Retinal pigment epithelial cell (primary cell): ENCODE data around the gene MRPS21.
A peak's percentile ranks its signal among the peaks of the same experiment; 100 is the strongest.

Experiments
- DNase-seq: peaks from one replicate; pipeline ENCODE4 v3.0.0-alpha.2; 2010; ENCODE audit warnings: low read depth
- H3K4me3 ChIP-seq: 2 replicates; pipeline ENCODE4 v1.5.1; 2011; ENCODE audit warnings: mild to moderate bottlenecking, low read length, control low read depth, moderate library complexity
- CTCF ChIP-seq: conservative IDR thresholded peaks from 2 replicates; pipeline ENCODE4 v1.5.1; 2011; ENCODE audit warnings: low read depth, low read length, control low read depth, inconsistent platforms

Gene MRPS21

DNA sequence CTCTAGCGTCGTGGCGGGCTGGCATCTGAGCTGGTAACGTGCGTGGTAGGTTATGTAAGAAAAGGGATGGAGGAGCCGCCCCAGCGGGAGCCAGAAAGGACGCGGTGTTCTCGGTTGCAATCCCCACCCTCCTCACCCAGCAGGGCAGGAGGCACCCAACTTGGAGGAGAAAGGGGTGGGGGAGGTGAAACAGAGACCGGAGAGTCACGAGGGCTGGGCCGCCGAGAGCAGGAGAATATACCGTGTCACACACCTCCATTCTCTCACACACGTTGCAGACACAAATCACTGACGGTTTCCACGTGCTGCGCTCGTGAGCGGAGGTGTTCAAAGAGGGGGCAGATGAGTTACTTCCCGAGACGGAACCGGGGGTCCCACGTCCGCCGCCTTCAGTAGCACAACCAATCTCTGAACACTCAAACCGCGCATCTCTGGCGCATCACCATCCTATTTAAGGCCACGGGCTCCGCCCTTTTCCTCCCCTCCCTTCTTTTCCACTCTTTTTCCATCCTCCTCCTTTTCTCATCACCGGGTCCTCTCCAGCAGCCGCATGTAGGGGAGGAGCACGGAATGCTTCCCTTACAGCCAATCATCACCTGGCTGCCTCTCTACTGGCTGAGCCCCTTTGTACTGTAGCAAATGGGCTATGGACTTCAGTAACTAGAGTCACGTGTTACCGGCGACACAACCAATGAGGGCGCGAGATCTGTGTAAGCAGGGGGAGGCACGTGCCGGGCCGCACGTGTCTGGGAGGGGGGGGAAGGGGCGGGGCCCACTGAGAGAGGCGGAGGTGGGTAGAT, 11.7 kb upstream of the MRPS21 start, which contains the start of gene CIART:
CIART (plus strand) TSS at position 797 of the 800 bp plus-strand sequence. CDS start 714 bp downstream, outside the sequence.
- TF ChIP-seq CTCF = no peak
- peak within 1 kb of the TSS; percentile 67 for H3K4me3 ChIP-seq
- peak; percentile 97 for DNase-seq

DNA sequence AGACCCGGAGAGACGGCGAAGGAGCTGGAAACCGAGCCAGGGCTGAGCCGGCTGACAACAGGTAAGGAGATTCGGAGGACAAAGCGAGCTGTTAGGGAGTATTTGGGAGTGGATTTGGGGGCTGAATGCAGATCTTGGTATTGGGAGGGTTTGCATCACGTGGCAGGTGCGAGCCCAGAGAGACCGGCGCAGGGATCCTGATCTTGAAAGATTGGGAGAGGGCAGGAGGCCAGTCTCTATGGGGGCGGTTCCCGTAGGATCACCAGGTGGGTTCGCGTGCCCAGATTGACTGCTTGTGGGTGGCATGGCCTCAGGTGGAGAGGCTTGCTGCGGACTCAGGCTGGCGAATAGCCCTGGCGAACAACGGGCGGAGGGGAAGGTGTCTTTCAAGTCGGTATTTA, 11.1 kb upstream of the MRPS21 start:
- H3K4me3 ChIP-seq = peak overlapping the region; percentile 67
- TF ChIP-seq CTCF = no peak
- no peak for DNase-seq

GRCh38 chr1:150283260-150283659, 10.4 kb upstream of the MRPS21 start:
- H3K4me3 ChIP-seq = peak overlapping the region; percentile 67
- TF ChIP-seq CTCF = no peak
- DNase-seq = no peak

DNA sequence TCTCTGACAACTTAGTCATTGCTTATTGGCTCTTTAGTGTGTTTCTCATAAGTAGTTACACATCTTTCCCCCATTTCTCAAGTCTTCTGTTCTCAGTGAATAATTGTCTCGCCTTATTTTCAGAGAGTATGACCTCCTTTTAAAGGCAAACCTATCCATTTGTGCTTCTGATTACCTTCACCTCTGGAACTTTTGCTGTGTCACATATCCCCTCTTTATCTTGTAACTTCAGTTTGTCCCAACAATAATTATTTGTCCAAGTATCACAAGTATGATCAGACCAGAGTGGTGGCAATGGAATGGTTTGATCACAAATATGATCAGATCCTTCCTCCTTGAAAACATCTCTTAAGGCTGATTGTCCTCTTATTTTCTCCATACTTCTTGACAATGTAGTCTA, 5.3 kb upstream of the MRPS21 start:
- TF ChIP-seq CTCF = no peak
- DNase-seq = no peak
- H3K4me3 ChIP-seq = no peak overlapping the region

- H3K4me3 ChIP-seq = no peak overlapping the region
- no peak for DNase-seq
- no peak for TF ChIP-seq CTCF
Measured at GRCh38 chr1:150288822-150289221, 4.8 kb upstream of the MRPS21 start.

DNA sequence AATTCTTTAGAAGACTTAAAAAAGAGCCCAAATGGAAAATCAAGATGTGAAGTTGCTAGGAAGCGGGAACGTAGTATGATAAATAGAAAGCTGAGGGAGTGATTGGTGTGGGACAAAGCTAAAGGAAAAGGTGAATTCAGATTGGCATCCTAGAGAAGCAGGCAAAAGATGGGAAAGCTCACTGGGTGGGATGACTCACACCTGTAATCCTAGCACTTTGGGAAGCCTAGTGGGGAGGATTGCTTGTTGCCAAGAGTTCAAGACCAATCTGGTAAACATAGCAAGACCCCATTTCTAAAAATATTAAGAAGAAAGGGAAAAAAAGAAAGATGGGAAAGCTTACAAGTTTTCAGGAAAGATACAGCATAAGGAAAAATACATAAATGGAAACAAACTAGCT, 1.8 kb downstream of the MRPS21 start:
- H3K4me3 ChIP-seq = no peak overlapping the region
- TF ChIP-seq CTCF = no peak
- no peak for DNase-seq

DNA sequence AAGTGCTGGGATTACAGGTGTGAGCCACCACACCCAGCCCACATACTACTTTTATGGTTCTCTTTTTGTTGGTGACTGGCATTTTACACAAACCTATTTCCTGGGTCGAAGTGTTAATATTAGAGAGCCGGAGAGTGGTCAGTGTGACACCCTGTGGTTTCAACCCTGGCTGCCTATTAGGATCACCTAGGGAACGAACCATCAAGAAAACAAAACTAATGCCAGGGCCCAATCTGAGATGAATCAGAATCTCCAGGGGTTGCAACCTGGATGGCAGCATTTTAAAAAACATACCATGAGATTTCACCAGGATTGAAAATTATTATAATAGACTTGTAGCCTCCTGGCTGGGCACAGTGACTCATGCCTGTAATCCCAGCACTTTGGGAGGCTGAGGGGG, 6.1 kb downstream of the MRPS21 start:
- no peak for DNase-seq
- TF ChIP-seq CTCF = no peak
- no peak overlapping the region for H3K4me3 ChIP-seq
